B cell (primary cell): ENCODE data around the gene SAG. TPM values are rescaled to one million over a fixed set of nuclear protein-coding genes. Genes with fewer than 3 reads are reported as not detected.

Experiments used
- ATAC-seq: fragments of 200-7000 bp; cut with Tn5 transposase; one replicate; pipeline ENCODE4 v1.10.0; 2021; ENCODE audit warnings: low read depth, mild to moderate bottlenecking, moderate number of reproducible peaks, moderate library complexity
- CTCF ChIA-PET: fragments of 350-600 bp; sonication (Branson Sonifier 250); formaldehyde crosslinking; loops from one replicate; lab custom pipeline; 2021; ENCODE audit warnings: antibody characterized with exemption, inconsistent platforms; lab: Charles Lee
- POLR2A ChIA-PET: fragments of 350-600 bp; sonication (Branson Sonifier 250); formaldehyde crosslinking; loops from one replicate; lab custom pipeline; 2021; ENCODE audit warnings: antibody characterized with exemption; lab: Charles Lee
- DNase-seq: peaks from one replicate; pipeline ENCODE4 v3.0.0; 2013
- H2AFZ ChIP-seq: 2 replicates; pipeline ENCODE4 v1.6.1; 2012; ENCODE audit warnings: mild to moderate bottlenecking, low read depth, low read length; ENCODE audit not compliant: insufficient read depth, poor library complexity, severe bottlenecking
- H3K27ac ChIP-seq, 2 donors: 1 replicate in 1 of 2; 2 replicates in 1 of 2; pipeline ENCODE4 v1.5.1; 2012 to 2013; ENCODE audit warnings: low read length in 2 of 2, mild to moderate bottlenecking in 2 of 2, moderate library complexity in 1 of 2
- H3K27me3 ChIP-seq, 4 experiments: fragments of 200-600 bp in 1 of 4; sonication (generic) in 1 of 4; replicated peaks in 1 of 4; 1 replicate in 2 of 4; 2 replicates in 2 of 4; pipeline versions ENCODE4 v1.6.1 to v1.7.0; 2013 to 2016; ENCODE audit warnings: low read length in 3 of 4, mild to moderate bottlenecking in 2 of 4, mixed read lengths in 1 of 4, moderate library complexity in 1 of 4; ENCODE audit not compliant: insufficient read depth in 4 of 4, control insufficient read depth in 3 of 4; ENCODE audit errors: control extremely low read depth in 1 of 4
- H3K36me3 ChIP-seq, 2 experiments: replicated peaks in 1 of 2; 1 replicate in 1 of 2; 2 replicates in 1 of 2; pipeline versions ENCODE4 v1.6.1 to v1.7.1; 2013; ENCODE audit warnings: low read length in 1 of 2; ENCODE audit not compliant: insufficient read depth in 2 of 2, control insufficient read depth in 1 of 2; ENCODE audit errors: control extremely low read depth in 1 of 2, extremely low read depth in 1 of 2
- H3K4me1 ChIP-seq, 2 donors: fragments of 200-600 bp in 1 of 2; sonication (generic) in 1 of 2; 1 replicate in 1 of 2; 2 replicates in 1 of 2; pipeline versions ENCODE4 v1.5.1 to v1.6.1; 2013 to 2017; ENCODE audit warnings: low read length in 2 of 2; ENCODE audit not compliant: control insufficient read depth in 2 of 2, insufficient read depth in 2 of 2
- H3K4me2 ChIP-seq: replicated peaks from 2 replicates; pipeline ENCODE3; 2012; ENCODE audit warnings: mild to moderate bottlenecking, low read depth, low read length; ENCODE audit not compliant: poor library complexity, severe bottlenecking
- H3K4me3 ChIP-seq, 5 experiments: fragments of 200-600 bp in 1 of 5; sonication (generic) in 1 of 5; 1 replicate in 3 of 5; 2 replicates in 2 of 5; pipeline versions ENCODE4 v1.5.1 to v1.7.0; 2011 to 2016; ENCODE audit warnings: low read length in 4 of 5, mild to moderate bottlenecking in 4 of 5, low read depth in 2 of 5, control low read depth in 1 of 5, moderate library complexity in 1 of 5; ENCODE audit not compliant: insufficient read depth in 1 of 5; ENCODE audit errors: control extremely low read depth in 1 of 5, extremely low read depth in 1 of 5
- H3K79me2 ChIP-seq: fragments of 200-600 bp; sonication (generic); one replicate; pipeline ENCODE4 v1.6.0; 2016; ENCODE audit warnings: low read length; ENCODE audit not compliant: control insufficient read depth, insufficient read depth
- H3K9ac ChIP-seq: fragments of 200-600 bp; sonication (generic); 2 replicates; pipeline ENCODE4 v1.6.1; 2017; ENCODE audit warnings: mild to moderate bottlenecking, low read length, moderate library complexity
- H3K9me3 ChIP-seq, 3 donors: one replicate each; pipeline versions ENCODE4 v1.6.1 to v1.7.1; 2013; ENCODE audit warnings: low read length in 2 of 3; ENCODE audit not compliant: control insufficient read depth in 2 of 3, insufficient read depth in 1 of 3; ENCODE audit errors: control extremely low read depth in 1 of 3
- H4K20me1 ChIP-seq: 2 replicates; pipeline ENCODE4 v1.6.0; 2012; ENCODE audit warnings: mild to moderate bottlenecking, low read length; ENCODE audit not compliant: insufficient read depth, control insufficient read depth, poor library complexity, severe bottlenecking
- H3K27ac Mint-ChIP-seq: one replicate; pipeline ENCODE4 v1.8.0; 2021; ENCODE audit warnings: mixed read lengths
- H3K27me3 Mint-ChIP-seq: one replicate; pipeline ENCODE4 v1.8.0; 2021; ENCODE audit warnings: mixed read lengths
- H3K4me1 Mint-ChIP-seq: one replicate; pipeline ENCODE4 v1.8.0; 2021; ENCODE audit warnings: mixed read lengths
- H3K4me3 Mint-ChIP-seq: one replicate; pipeline ENCODE4 v1.8.0; 2021; ENCODE audit warnings: mixed read lengths
- H3K9me3 Mint-ChIP-seq: one replicate; pipeline ENCODE4 v1.8.0; 2022; ENCODE audit warnings: mixed read lengths; ENCODE audit not compliant: insufficient read depth
- EZH2 ChIP-seq: IDR thresholded peaks from 2 replicates; pipeline ENCODE4 v1.6.1; 2012; ENCODE audit warnings: borderline replicate concordance, low read depth, mild to moderate bottlenecking, moderate library complexity, low read length; ENCODE audit not compliant: insufficient read depth, poor library complexity, severe bottlenecking
- WGBS: methylation state at CpG from one replicate; pipeline ENCODE4 v1.1.5; 2013; ENCODE audit warnings: missing lambda C conversion rate; ENCODE audit not compliant: insufficient coverage; 5-methylcytosine and 5-hydroxymethylcytosine counted together
- intact Hi-C: fragments of 100-400 bp; cut with micrococcal nuclease; formaldehyde crosslinking; loops from one replicate; pipeline ENCODE4 v1.10.0; 2022
- polyA plus RNA-seq: library from polyadenylated mRNA; depleted of rRNA; stranded (reverse); fragments of >200 nt; gene quantifications from 2 replicates; pipeline ENCODE4 v1.2.3, GENCODE V29; 2012
- total RNA-seq, 2 donors: library from RNA; stranded (reverse); fragments of 120-200 nt in 1 of 2; gene quantifications; 1 replicate in 1 of 2; 2 replicates in 1 of 2; pipeline versions ENCODE4 v1.2.3 to v1.2.4, GENCODE V29; 2013 to 2022
- TF ChIP-seq, protein P1 (sequence below): fragments of 200-600 bp; IDR thresholded peaks from one replicate; pipeline ENCODE4 v1.8.0; 2022; ENCODE audit warnings: antibody characterized with exemption, mild to moderate bottlenecking

Gene SAG
- total and polyA plus RNA-seq, 2 donors (not counting 1 experiment from before 2014, with no cell fraction given): 0.03 to 0.17 TPM

DNA sequence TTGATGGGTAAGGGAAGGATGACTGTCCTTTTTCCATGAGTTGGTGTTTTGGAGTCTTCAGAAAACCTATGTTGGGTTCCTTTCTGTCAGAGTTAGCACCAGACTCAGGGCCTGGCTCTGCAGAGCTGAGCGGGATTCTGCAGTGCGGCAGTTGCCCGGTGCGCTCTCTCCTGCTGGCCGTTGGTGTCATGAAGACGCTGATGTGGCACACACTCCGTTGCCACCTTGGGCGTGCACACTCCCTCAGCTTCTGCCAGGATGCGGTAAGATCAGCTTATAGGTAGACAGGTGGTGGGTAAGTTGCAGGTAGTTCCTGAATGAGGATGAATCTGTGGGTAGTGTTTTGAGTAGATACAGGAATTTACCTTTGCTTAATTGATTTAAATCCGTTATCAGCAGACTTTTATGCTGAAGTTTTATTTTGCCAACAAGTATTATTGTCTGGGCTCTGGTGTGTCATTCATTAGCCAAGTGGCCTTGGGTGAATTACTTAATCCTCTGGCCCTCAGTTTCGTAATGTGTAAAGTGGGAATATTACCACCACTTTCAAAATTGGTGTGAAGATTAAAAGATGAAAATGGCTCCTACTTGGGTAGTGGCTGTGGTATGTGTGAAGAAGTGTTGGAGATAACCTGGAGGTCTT lies 73.5 kb downstream of the SAG start:
- Mint-ChIP-seq H3K9me3 (no peaks in the 10 kb centered on the region), H3K27ac (peak overlapping the region; percentile 80), H3K4me3 (peak overlapping the region; percentile 73), H3K27me3 (no peaks in the 10 kb centered on the region), H3K4me1 (peaks cover 82% of the 10 kb centered on the region)
- POLR2A ChIA-PET: interaction anchor here (0.7 kb wide), 1 partner anchor 10 kb away, joined by 6 read pairs; no protein-coding TSS in a partner anchor
- H3K79me2 ChIP-seq: peaks cover 99% of the 10 kb centered on the region
- intact Hi-C loops: loop anchor here (2.0 to 10.0 kb wide), 3 partner anchors 50 to 526 kb away; no protein-coding TSS in a partner anchor
- DNase-seq (no peak), ATAC-seq (no peak)
- no peak overlapping the region for H2AFZ ChIP-seq
- 68% methylated on average over 9 of the region's 11 CpGs for WGBS
- peaks cover 58% of the 10 kb centered on the region for H4K20me1 ChIP-seq
- no peaks in the 10 kb centered on the region for H3K27me3 ChIP-seq
- peak overlapping the region; percentile 69 for H3K4me2 ChIP-seq
- H3K4me1 ChIP-seq: peaks cover 77 to 81% of the 10 kb centered on the region in 2 donors
- peak overlapping the region; percentile 89 to 93 for H3K27ac ChIP-seq
- CTCF ChIA-PET: no interaction called here
- no peaks in the 10 kb centered on the region for H3K9me3 ChIP-seq
- peaks cover 4 to 27% of the 10 kb centered on the region in 2 experiments for H3K36me3 ChIP-seq
- H3K4me3 ChIP-seq: peak overlapping the region in 1 of 5 experiments; percentile 52
- H3K9ac ChIP-seq: no peak overlapping the region
- TF ChIP-seq EZH2: no peak
- TF ChIP-seq, protein P1, sequence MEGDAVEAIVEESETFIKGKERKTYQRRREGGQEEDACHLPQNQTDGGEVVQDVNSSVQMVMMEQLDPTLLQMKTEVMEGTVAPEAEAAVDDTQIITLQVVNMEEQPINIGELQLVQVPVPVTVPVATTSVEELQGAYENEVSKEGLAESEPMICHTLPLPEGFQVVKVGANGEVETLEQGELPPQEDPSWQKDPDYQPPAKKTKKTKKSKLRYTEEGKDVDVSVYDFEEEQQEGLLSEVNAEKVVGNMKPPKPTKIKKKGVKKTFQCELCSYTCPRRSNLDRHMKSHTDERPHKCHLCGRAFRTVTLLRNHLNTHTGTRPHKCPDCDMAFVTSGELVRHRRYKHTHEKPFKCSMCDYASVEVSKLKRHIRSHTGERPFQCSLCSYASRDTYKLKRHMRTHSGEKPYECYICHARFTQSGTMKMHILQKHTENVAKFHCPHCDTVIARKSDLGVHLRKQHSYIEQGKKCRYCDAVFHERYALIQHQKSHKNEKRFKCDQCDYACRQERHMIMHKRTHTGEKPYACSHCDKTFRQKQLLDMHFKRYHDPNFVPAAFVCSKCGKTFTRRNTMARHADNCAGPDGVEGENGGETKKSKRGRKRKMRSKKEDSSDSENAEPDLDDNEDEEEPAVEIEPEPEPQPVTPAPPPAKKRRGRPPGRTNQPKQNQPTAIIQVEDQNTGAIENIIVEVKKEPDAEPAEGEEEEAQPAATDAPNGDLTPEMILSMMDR: no peak

DNA sequence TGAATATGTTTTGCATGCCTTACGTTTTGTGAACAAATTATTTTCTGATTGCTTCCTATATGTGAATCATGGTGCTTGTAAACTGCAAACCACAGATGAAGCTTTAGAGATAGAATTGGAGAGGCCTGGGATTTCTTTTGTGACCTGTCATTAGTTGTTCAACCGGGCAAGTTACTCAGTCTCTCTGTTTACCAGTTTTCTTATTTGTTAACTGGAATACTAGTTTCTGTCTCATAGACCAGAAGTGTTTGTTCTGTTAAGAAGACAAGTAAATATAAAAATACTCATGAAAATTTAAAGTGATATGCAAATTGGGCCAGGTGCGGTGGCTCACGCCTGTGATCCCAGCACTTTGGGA lies 74.0 kb downstream of the SAG start:
- H3K9me3 Mint-ChIP-seq: no peaks in the 10 kb centered on the region
- Histone ChIP-seq H3K27ac (peak overlapping the region; percentile 89 to 93), H3K36me3 (peaks cover 3 to 22% of the 10 kb centered on the region in 2 experiments), H3K9ac (no peak overlapping the region), H3K4me2 (peak overlapping the region; percentile 69), H3K9me3 (no peaks in the 10 kb centered on the region), H3K79me2 (peaks cover 99% of the 10 kb centered on the region), H3K4me1 (peaks cover 81 to 84% of the 10 kb centered on the region in 2 donors), H3K27me3 (no peaks in the 10 kb centered on the region), H4K20me1 (peaks cover 63% of the 10 kb centered on the region), H2AFZ (no peak overlapping the region), H3K4me3 (no peak overlapping the region)
- H3K4me3 Mint-ChIP-seq: peak overlapping the region; percentile 73
- intact Hi-C loops: loop anchor here (2.0 to 10.0 kb wide), 3 partner anchors 51 to 527 kb away; no protein-coding TSS in a partner anchor
- POLR2A ChIA-PET: no interaction called here
- DNase-seq (no peak), ATAC-seq (no peak)
- CTCF ChIA-PET: interaction anchor here (1.1 kb wide), 1 partner anchor 8 kb away, joined by 3 read pairs; no protein-coding TSS in a partner anchor
- TF ChIP-seq, protein P1: no peak
- no peak for TF ChIP-seq EZH2
- peak overlapping the region; percentile 80 for H3K27ac Mint-ChIP-seq
- no peaks in the 10 kb centered on the region for H3K27me3 Mint-ChIP-seq
- H3K4me1 Mint-ChIP-seq: peaks cover 84% of the 10 kb centered on the region
- WGBS: 0% methylated on average over 1 of the region's 4 CpGs
